Panc1 (cell line): ENCODE results near the gene SERGEF. TPM values are rescaled to one million over a fixed set of nuclear protein-coding genes. Genes with fewer than 3 reads are reported as not detected.

ENCODE experiments used
- ATAC-seq: fragments of 200-7000 bp; cut with Tn5 transposase; 2 replicates; pipeline ENCODE4 v1.9.1; 2020; ENCODE audit warnings: mild to moderate bottlenecking, moderate library complexity
- BruUV-seq: library from RNA; stranded (reverse); fragments of 400-500 nt; replicated peaks from 2 replicates; lab custom pipeline; 2021; lab: Mats Ljungman, UMichigan
- CTCF ChIA-PET: fragments of 300-600 bp; sonication (Branson Sonifier 250); formaldehyde crosslinking; loops from one replicate; lab custom pipeline; 2022; ENCODE audit warnings: antibody characterized with exemption; lab: Charles Lee
- POLR2A ChIA-PET: fragments of 300-600 bp; sonication (Branson Sonifier 250); formaldehyde crosslinking; loops from one replicate; lab custom pipeline; 2022; ENCODE audit warnings: antibody characterized with exemption; lab: Charles Lee
- DNase-seq: peaks from one replicate; pipeline ENCODE4 v3.0.0-alpha.2; 2010; ENCODE audit warnings: low read depth, low spot score
- H3K27ac ChIP-seq: 2 replicates; pipeline ENCODE4 v1.5.1; 2011; ENCODE audit warnings: mild to moderate bottlenecking, low read length, inconsistent platforms
- H3K27me3 ChIP-seq: fragments of 200-500 bp; sonication (Bioruptor generic); 2 replicates; pipeline ENCODE4 v1.6.0; 2014; ENCODE audit warnings: low read length, inconsistent platforms; ENCODE audit not compliant: control insufficient read depth, insufficient read depth
- H3K36me3 ChIP-seq: fragments of 200-500 bp; sonication (Bioruptor generic); 2 replicates; pipeline ENCODE4 v1.5.1; 2014; ENCODE audit warnings: inconsistent platforms, mild to moderate bottlenecking, low read length, moderate library complexity; ENCODE audit not compliant: control insufficient read depth, insufficient read depth
- H3K4me1 ChIP-seq: 2 replicates; pipeline ENCODE4 v1.5.1; 2011; ENCODE audit warnings: inconsistent platforms, mild to moderate bottlenecking, low read length, moderate library complexity; ENCODE audit not compliant: control insufficient read depth, insufficient read depth
- H3K4me3 ChIP-seq, 2 experiments: 2 replicates each; pipeline ENCODE4 v1.5.1; 2011 to 2012; ENCODE audit warnings: low read depth in 2 of 2, low read length in 2 of 2, mild to moderate bottlenecking in 2 of 2, inconsistent platforms in 1 of 2, moderate library complexity in 1 of 2
- H3K9me3 ChIP-seq: fragments of 200-500 bp; sonication (Bioruptor generic); 2 replicates; pipeline ENCODE4 v1.5.1; 2014; ENCODE audit warnings: low read depth, mild to moderate bottlenecking, inconsistent platforms, low read length, moderate library complexity; ENCODE audit not compliant: control insufficient read depth, insufficient read depth
- CTCF ChIP-seq: fragments of 450-650 bp; IDR thresholded peaks from 2 replicates; pipeline ENCODE4 v1.5.1; 2017; ENCODE audit warnings: mild to moderate bottlenecking
- POLR2AphosphoS5 ChIP-seq: IDR thresholded peaks from 2 replicates; pipeline ENCODE4 v1.6.1; 2012; ENCODE audit warnings: mild to moderate bottlenecking, low read depth, low read length, moderate library complexity
- REST ChIP-seq, 2 experiments: IDR thresholded peaks; 2 replicates each; pipeline ENCODE4 v1.6.1; 2011 to 2012; ENCODE audit warnings: low read depth in 2 of 2, control low read depth in 1 of 2, low read length in 1 of 2, mild to moderate bottlenecking in 1 of 2, moderate library complexity in 1 of 2; ENCODE audit not compliant: insufficient read depth in 1 of 2
- SIN3A ChIP-seq: IDR thresholded peaks from 2 replicates; pipeline ENCODE4 v1.6.1; 2012; ENCODE audit warnings: low read depth, mild to moderate bottlenecking, low read length, moderate library complexity, borderline replicate concordance; ENCODE audit not compliant: insufficient read depth
- TCF7L2 ChIP-seq: IDR thresholded peaks from 2 replicates; pipeline ENCODE4 v1.6.1; 2011; ENCODE audit warnings: mild to moderate bottlenecking, low read depth, low read length, inconsistent platforms
- in situ Hi-C: cut with HindIII; loops from 2 replicates; pipeline ENCODE4 v1.10.0; 2016; ENCODE audit warnings: low sequenced_read_pairs, low pct_unique_long_range_greater_than_20kb
- intact Hi-C: fragments of 100-400 bp; cut with micrococcal nuclease; formaldehyde crosslinking; loops from one replicate; pipeline ENCODE4 v1.10.0; 2022; ENCODE audit not compliant: unreplicated experiment
- total RNA-seq: library from RNA; stranded (reverse); gene quantifications from one replicate; pipeline ENCODE4 v1.2.1, GENCODE V29; 2021; ENCODE audit not compliant: unreplicated experiment

The SERGEF gene
- total RNA-seq, 1 experiment from 2014 or later: 35.5 TPM

- ChIA-PET POLR2A (no interaction called here), CTCF (no interaction called here)
- no TSS peak for BruUV-seq
- ATAC-seq (no peak), DNase-seq (no peak)
- H3K4me3 ChIP-seq: no peak overlapping the region
- H3K9me3 ChIP-seq: no peaks in the 10 kb centered on the region
- H3K4me1 ChIP-seq: no peaks in the 10 kb centered on the region
- no peak overlapping the region for H3K27ac ChIP-seq
- TF ChIP-seq CTCF (no peak), POLR2AphosphoS5 (no peak), SIN3A (no peak), REST (IDR thresholded peaks at IDR 0.05; ENCODE audit: insufficient read depth in 1 of 2, low read depth in 2 of 2, low read length in 1 of 2) (no peak), TCF7L2 (no peak)
- in situ Hi-C loops: no loop called here
- intact Hi-C loops: no loop called here
- no peaks in the 10 kb centered on the region for H3K27me3 ChIP-seq
- no peaks in the 10 kb centered on the region for H3K36me3 ChIP-seq
Measured at GRCh38 chr11:17822401-17822781, 190.5 kb downstream of the SERGEF start.

- no peaks in the 10 kb centered on the region for H3K27me3 ChIP-seq
- no peaks in the 10 kb centered on the region for H3K4me1 ChIP-seq
- ChIA-PET POLR2A (no interaction called here), CTCF (no interaction called here)
- no TSS peak for BruUV-seq
- ATAC-seq (no peak), DNase-seq (no peak)
- H3K9me3 ChIP-seq: no peaks in the 10 kb centered on the region
- no peak for TF ChIP-seq SIN3A
- no peak for TF ChIP-seq REST (IDR thresholded peaks at IDR 0.05; ENCODE audit: insufficient read depth in 1 of 2, low read depth in 2 of 2, low read length in 1 of 2)
- TF ChIP-seq TCF7L2: no peak
- no peak for TF ChIP-seq CTCF
- no peak for TF ChIP-seq POLR2AphosphoS5
- no peaks in the 10 kb centered on the region for H3K36me3 ChIP-seq
- in situ Hi-C loops: no loop called here
- H3K4me3 ChIP-seq: no peak overlapping the region
- intact Hi-C loops: no loop called here
- no peak overlapping the region for H3K27ac ChIP-seq
Measured at GRCh38 chr11:17821648-17822400, 191.0 kb downstream of the SERGEF start.
